CD4-positive, alpha-beta memory T cell (primary cell): ENCODE measurements around the gene CCN2. TPM values are rescaled to one million over a fixed set of nuclear protein-coding genes. Genes with fewer than 3 reads are reported as not detected.

ENCODE experiments used
- CTCF ChIA-PET: fragments of 350-600 bp; sonication (Branson Sonifier 250); formaldehyde crosslinking; loops from one replicate; lab custom pipeline; 2021; ENCODE audit warnings: inconsistent platforms; ENCODE audit not compliant: partially characterized antibody; lab: Charles Lee
- POLR2A ChIA-PET: fragments of 350-600 bp; sonication (Branson Sonifier 250); formaldehyde crosslinking; loops from one replicate; lab custom pipeline; 2021; ENCODE audit not compliant: partially characterized antibody; lab: Charles Lee
- DNase-seq, 5 donors: peaks; one replicate each; pipeline versions ENCODE4 v3.0.0 to v3.0.0-alpha.2; 2020 to 2022; ENCODE audit warnings: mixed read lengths in 1 of 5
- H3K27ac ChIP-seq: one replicate; pipeline ENCODE4 v1.7.0; 2013; ENCODE audit warnings: low read depth, low read length
- H3K27me3 ChIP-seq: 2 replicates; pipeline ENCODE4 v1.7.0; 2013; ENCODE audit warnings: mild to moderate bottlenecking, low read length, moderate library complexity; ENCODE audit not compliant: insufficient read depth
- H3K36me3 ChIP-seq: 2 replicates; pipeline ENCODE4 v1.7.0; 2013; ENCODE audit warnings: mild to moderate bottlenecking, low read length, moderate library complexity; ENCODE audit not compliant: insufficient read depth
- H3K4me1 ChIP-seq: 2 replicates; pipeline ENCODE4 v1.7.0; 2013; ENCODE audit warnings: mild to moderate bottlenecking, low read length, moderate library complexity; ENCODE audit not compliant: insufficient read depth
- H3K4me3 ChIP-seq, 2 donors: one replicate each; pipeline ENCODE4 v1.7.0; 2013; ENCODE audit warnings: low read length in 2 of 2, mild to moderate bottlenecking in 1 of 2
- H3K9me3 ChIP-seq, 2 donors: one replicate each; pipeline ENCODE4 v1.7.0; 2013; ENCODE audit warnings: low read length in 2 of 2, control low read depth in 1 of 2; ENCODE audit not compliant: control insufficient read depth in 1 of 2
- H3K27ac Mint-ChIP-seq, 7 donors: one replicate each; pipeline ENCODE4 v1.8.0; 2020 to 2021; ENCODE audit warnings: mixed read lengths in 7 of 7, mild to moderate bottlenecking in 6 of 7, inconsistent platforms in 3 of 7, moderate library complexity in 3 of 7
- H3K27me3 Mint-ChIP-seq, 2 donors: one replicate each; pipeline ENCODE4 v1.8.0; 2020 to 2021; ENCODE audit warnings: mixed read lengths in 2 of 2
- H3K36me3 Mint-ChIP-seq, 2 donors: one replicate each; pipeline ENCODE4 v1.8.0; 2020 to 2021; ENCODE audit warnings: mixed read lengths in 2 of 2, inconsistent platforms in 1 of 2, mild to moderate bottlenecking in 1 of 2
- H3K4me1 Mint-ChIP-seq, 4 donors: one replicate each; pipeline ENCODE4 v1.8.0; 2020 to 2021; ENCODE audit warnings: mixed read lengths in 4 of 4, mild to moderate bottlenecking in 1 of 4
- H3K4me3 Mint-ChIP-seq, 8 donors: one replicate each; pipeline ENCODE4 v1.8.0; 2020 to 2021; ENCODE audit warnings: mixed read lengths in 8 of 8, mild to moderate bottlenecking in 7 of 8, moderate library complexity in 6 of 8, inconsistent platforms in 3 of 8
- H3K9me3 Mint-ChIP-seq, 8 donors: one replicate each; pipeline ENCODE4 v1.8.0; 2020 to 2021; ENCODE audit warnings: mixed read lengths in 8 of 8, mild to moderate bottlenecking in 5 of 8, inconsistent platforms in 3 of 8, moderate library complexity in 1 of 8
- intact Hi-C: fragments of 100-400 bp; cut with micrococcal nuclease; formaldehyde crosslinking; loops from one replicate; pipeline ENCODE4 v1.15.1; 2023
- polyA plus RNA-seq, 2 donors: library from polyadenylated mRNA; unstranded; fragments of 300-500 nt; fragmentation: Illumina TruSeq; gene quantifications; one replicate each; pipeline ENCODE4 v1.2.3, GENCODE V29; 2021
- total RNA-seq, 2 experiments: library from RNA; stranded (reverse); gene quantifications; one replicate each; pipeline ENCODE4 v1.2.3, GENCODE V29; 2021

The CCN2 gene
- total and polyA plus RNA-seq, 4 experiments from 2014 or later: not detected

GRCh38 chr6:131978522-131978921 is 27.4 kb upstream of the CCN2 start:
- Histone ChIP-seq H3K36me3 (no peaks in the 10 kb centered on the region), H3K4me3 (no peak overlapping the region), H3K4me1 (no peaks in the 10 kb centered on the region), H3K27me3 (no peaks in the 10 kb centered on the region), H3K9me3 (no peaks in the 10 kb centered on the region), H3K27ac (no peak overlapping the region)
- DNase-seq: no peak
- CTCF ChIA-PET: no interaction called here
- H3K27me3 Mint-ChIP-seq: peaks cover 1 to 4% of the 10 kb centered on the region in 2 donors
- no peak overlapping the region for H3K27ac Mint-ChIP-seq
- POLR2A ChIA-PET: no interaction called here
- no peaks in the 10 kb centered on the region for H3K9me3 Mint-ChIP-seq
- intact Hi-C loops: no loop called here
- H3K4me1 Mint-ChIP-seq: no peaks in the 10 kb centered on the region
- no peak overlapping the region for H3K4me3 Mint-ChIP-seq
- H3K36me3 Mint-ChIP-seq: no peaks in the 10 kb centered on the region

GRCh38 chr6:131976545-131977061 is 25.4 kb upstream of the CCN2 start:
- H3K36me3 ChIP-seq: no peaks in the 10 kb centered on the region
- H3K4me3 ChIP-seq: no peak overlapping the region
- no peaks in the 10 kb centered on the region for H3K27me3 ChIP-seq
- Mint-ChIP-seq H3K9me3 (peaks cover 0 to 2% (median 0%) of the 10 kb centered on the region in 8 donors), H3K4me1 (no peaks in the 10 kb centered on the region), H3K27me3 (peaks cover 1 to 4% of the 10 kb centered on the region in 2 donors), H3K4me3 (no peak overlapping the region), H3K36me3 (no peaks in the 10 kb centered on the region), H3K27ac (no peak overlapping the region)
- H3K4me1 ChIP-seq: no peaks in the 10 kb centered on the region
- intact Hi-C loops: no loop called here
- no peak overlapping the region for H3K27ac ChIP-seq
- ChIA-PET POLR2A (no interaction called here), CTCF (no interaction called here)
- H3K9me3 ChIP-seq: no peaks in the 10 kb centered on the region
- DNase-seq: no peak

GRCh38 chr6:131972741-131973140 is 21.6 kb upstream of the CCN2 start:
- Histone ChIP-seq H3K27ac (no peak overlapping the region), H3K4me1 (no peaks in the 10 kb centered on the region), H3K4me3 (no peak overlapping the region), H3K36me3 (no peaks in the 10 kb centered on the region), H3K9me3 (no peaks in the 10 kb centered on the region), H3K27me3 (no peaks in the 10 kb centered on the region)
- H3K27ac Mint-ChIP-seq: no peak overlapping the region
- no peak overlapping the region for H3K4me3 Mint-ChIP-seq
- intact Hi-C loops: no loop called here
- H3K27me3 Mint-ChIP-seq: peaks cover 1 to 7% of the 10 kb centered on the region in 2 donors
- DNase-seq: no peak
- ChIA-PET POLR2A (no interaction called here), CTCF (no interaction called here)
- no peaks in the 10 kb centered on the region for H3K36me3 Mint-ChIP-seq
- H3K9me3 Mint-ChIP-seq: peaks cover 0 to 2% (median 0%) of the 10 kb centered on the region in 8 donors
- no peaks in the 10 kb centered on the region for H3K4me1 Mint-ChIP-seq

- Histone ChIP-seq H3K36me3 (no peaks in the 10 kb centered on the region), H3K4me1 (no peaks in the 10 kb centered on the region), H3K27ac (no peak overlapping the region), H3K4me3 (no peak overlapping the region), H3K9me3 (no peaks in the 10 kb centered on the region), H3K27me3 (no peaks in the 10 kb centered on the region)
- no peaks in the 10 kb centered on the region for H3K4me1 Mint-ChIP-seq
- no peaks in the 10 kb centered on the region for H3K36me3 Mint-ChIP-seq
- no peak overlapping the region for H3K4me3 Mint-ChIP-seq
- no peak overlapping the region for H3K27ac Mint-ChIP-seq
- H3K27me3 Mint-ChIP-seq: peaks cover 1 to 7% of the 10 kb centered on the region in 2 donors
- ChIA-PET POLR2A (no interaction called here), CTCF (no interaction called here)
- DNase-seq: no peak
- H3K9me3 Mint-ChIP-seq: peaks cover 0 to 2% (median 0%) of the 10 kb centered on the region in 8 donors
- intact Hi-C loops: no loop called here
Observed at GRCh38 chr6:131970076-131970859, 19.1 kb upstream of the CCN2 start.

- ChIA-PET CTCF (no interaction called here), POLR2A (no interaction called here)
- H3K4me1 ChIP-seq: no peaks in the 10 kb centered on the region
- Mint-ChIP-seq H3K4me3 (no peak overlapping the region), H3K27me3 (peaks cover 4 to 5% of the 10 kb centered on the region in 2 donors), H3K36me3 (no peaks in the 10 kb centered on the region), H3K27ac (no peak overlapping the region), H3K4me1 (no peaks in the 10 kb centered on the region), H3K9me3 (peaks cover 0 to 4% (median 0%) of the 10 kb centered on the region in 8 donors)
- no peak overlapping the region for H3K27ac ChIP-seq
- H3K4me3 ChIP-seq: no peak overlapping the region
- H3K36me3 ChIP-seq: no peaks in the 10 kb centered on the region
- no peaks in the 10 kb centered on the region for H3K27me3 ChIP-seq
- no peak for DNase-seq
- intact Hi-C loops: no loop called here
- no peaks in the 10 kb centered on the region for H3K9me3 ChIP-seq
Observed at GRCh38 chr6:131968656-131969055, 17.5 kb upstream of the CCN2 start.

- POLR2A ChIA-PET: no interaction called here
- CTCF ChIA-PET: no interaction called here
- H3K4me3 Mint-ChIP-seq: no peak overlapping the region
- H3K36me3 Mint-ChIP-seq: no peaks in the 10 kb centered on the region
- Histone ChIP-seq H3K36me3 (no peaks in the 10 kb centered on the region), H3K4me1 (no peaks in the 10 kb centered on the region), H3K4me3 (no peak overlapping the region), H3K27ac (no peak overlapping the region), H3K27me3 (no peaks in the 10 kb centered on the region), H3K9me3 (no peaks in the 10 kb centered on the region)
- intact Hi-C loops: no loop called here
- no peaks in the 10 kb centered on the region for H3K4me1 Mint-ChIP-seq
- no peak for DNase-seq
- H3K27ac Mint-ChIP-seq: no peak overlapping the region
- peaks cover 0 to 2% (median 0%) of the 10 kb centered on the region in 8 donors for H3K9me3 Mint-ChIP-seq
- H3K27me3 Mint-ChIP-seq: peaks cover 4 to 5% of the 10 kb centered on the region in 2 donors
Observed at GRCh38 chr6:131967948-131968347, 16.8 kb upstream of the CCN2 start.

- intact Hi-C loops: no loop called here
- ChIA-PET CTCF (no interaction called here), POLR2A (no interaction called here)
- Histone ChIP-seq H3K4me3 (no peak overlapping the region), H3K9me3 (no peaks in the 10 kb centered on the region), H3K27ac (no peak overlapping the region), H3K36me3 (no peaks in the 10 kb centered on the region), H3K4me1 (no peaks in the 10 kb centered on the region), H3K27me3 (no peaks in the 10 kb centered on the region)
- Mint-ChIP-seq H3K27me3 (peaks cover 4 to 5% of the 10 kb centered on the region in 2 donors), H3K4me1 (no peaks in the 10 kb centered on the region), H3K36me3 (no peaks in the 10 kb centered on the region), H3K9me3 (peaks cover 0 to 2% (median 0%) of the 10 kb centered on the region in 8 donors), H3K4me3 (no peak overlapping the region), H3K27ac (no peak overlapping the region)
- no peak for DNase-seq
Observed at GRCh38 chr6:131966443-131966842, 15.3 kb upstream of the CCN2 start.
